ENCODE data around the gene KIAA2012.
"Not testable (repeated sequence)": the region's sequence is repeated elsewhere in the genome, so short reads cannot be mapped to it uniquely, and the experiment has no call there.

The KIAA2012 gene

GRCh38 chr2:202204855-202205254, 131.8 kb downstream of the KIAA2012 start:
- no peak for DNase-seq

DNA sequence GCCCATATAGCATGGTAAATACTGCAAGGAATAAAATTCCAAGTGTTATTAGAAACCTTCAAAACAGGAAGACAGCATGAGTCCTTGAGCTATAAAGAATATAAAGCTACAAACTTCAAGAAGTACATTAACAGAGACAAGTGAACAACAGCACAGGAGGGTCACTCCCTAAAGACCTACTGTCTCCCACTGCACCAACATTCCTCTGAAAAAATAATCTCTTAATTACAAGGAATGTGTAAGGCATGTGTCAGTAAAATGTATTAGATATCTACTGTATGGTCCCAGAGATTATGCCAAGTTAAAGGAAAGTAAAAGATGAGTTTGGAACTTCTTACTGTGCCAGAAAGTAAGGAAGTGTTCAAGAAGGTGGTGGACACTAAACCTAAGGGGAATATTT, 135.5 kb downstream of the KIAA2012 start:
- DNase-seq = no peak

- no peak for DNase-seq
Measured at GRCh38 chr2:202215179-202215578, 142.1 kb downstream of the KIAA2012 start.

DNA sequence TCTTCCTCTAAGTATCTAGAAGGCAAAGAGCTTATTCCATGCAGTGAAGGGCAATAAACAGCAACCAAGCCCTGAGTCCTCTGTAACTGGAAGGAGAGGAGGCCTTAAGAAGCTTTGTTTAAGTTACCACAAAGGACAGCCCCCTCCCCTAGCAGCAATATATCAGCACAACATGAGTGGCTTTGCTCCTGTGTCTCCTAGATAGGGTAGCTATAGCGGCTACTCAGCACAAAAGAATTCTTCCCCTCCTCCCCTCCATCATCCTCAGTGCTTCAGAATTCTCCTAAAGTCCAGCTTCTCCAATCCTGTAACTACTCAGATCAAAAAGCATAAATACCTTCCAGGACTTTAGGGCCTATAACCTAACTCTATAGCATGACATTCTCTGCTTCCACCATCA, 148.8 kb downstream of the KIAA2012 start:
- no peak for DNase-seq

DNA sequence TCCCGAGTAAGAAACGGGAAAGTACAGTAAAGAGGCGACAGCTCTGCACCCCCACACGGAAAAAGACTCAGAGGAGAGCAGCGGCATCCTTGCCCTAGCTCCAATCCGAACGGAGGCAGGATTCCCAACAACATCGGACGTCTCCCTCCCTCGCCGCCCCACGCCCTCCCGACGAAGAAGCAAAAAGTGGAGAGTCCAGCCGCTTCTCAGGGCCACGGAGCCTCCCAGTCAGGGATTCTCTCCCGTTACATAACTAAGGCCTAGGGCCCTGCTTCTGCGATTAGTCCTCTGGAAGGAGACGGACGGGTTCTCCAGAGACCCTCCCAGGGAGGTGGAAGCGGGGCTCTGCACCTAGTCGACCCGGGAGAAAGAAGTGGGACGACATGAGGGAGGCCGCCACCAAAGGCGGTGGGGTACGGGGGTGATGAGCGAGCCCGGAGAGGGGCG, 164.8 kb downstream of the KIAA2012 start:
- no peak for DNase-seq

- DNase-seq = peak; percentile 88
Measured at GRCh38 chr2:202238234-202239197, 165.5 kb downstream of the KIAA2012 start, which contains the start of gene SUMO1. SUMO1 (minus strand) TSS chr2:202238597; CDS start chr2:202238451, 146 bp downstream.

- DNase-seq = not testable (repeated sequence)
Measured at GRCh38 chr2:202247710-202248109, 174.7 kb downstream of the KIAA2012 start.

DNA sequence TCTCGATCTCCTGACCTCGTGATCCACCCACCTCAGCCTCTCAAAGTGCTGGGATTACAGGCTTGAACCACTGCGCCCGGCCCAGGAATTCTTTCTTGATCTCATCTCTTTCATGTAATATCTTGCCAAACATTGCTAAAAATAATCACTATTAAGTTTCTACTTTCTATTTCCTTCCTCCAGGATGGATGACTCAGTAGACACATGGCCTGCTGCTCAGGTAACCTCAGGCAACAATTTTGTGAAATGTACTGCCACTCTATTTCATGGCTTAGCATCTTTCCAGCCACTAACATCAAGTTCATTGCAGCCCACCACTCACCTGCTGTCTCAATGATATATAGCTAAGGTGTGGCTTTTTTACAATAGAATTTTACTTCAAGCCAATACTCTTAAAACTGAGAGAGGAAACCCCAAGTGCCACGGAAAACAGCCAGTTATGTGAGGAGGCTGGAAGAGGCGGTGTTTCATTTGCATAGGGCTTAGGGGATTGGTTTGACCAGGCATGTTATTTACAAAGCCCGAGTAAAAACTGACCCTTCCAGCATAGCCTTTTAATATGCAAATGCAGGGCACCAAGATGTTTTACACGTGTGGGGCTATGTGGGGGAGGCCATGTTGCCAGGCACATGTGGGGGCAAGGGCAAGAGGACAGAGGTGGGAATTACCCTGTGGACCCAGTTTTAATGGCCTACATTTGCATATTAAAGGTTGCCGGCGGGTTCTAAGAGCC, 176.6 kb downstream of the KIAA2012 start:
- DNase-seq = no peak

DNA sequence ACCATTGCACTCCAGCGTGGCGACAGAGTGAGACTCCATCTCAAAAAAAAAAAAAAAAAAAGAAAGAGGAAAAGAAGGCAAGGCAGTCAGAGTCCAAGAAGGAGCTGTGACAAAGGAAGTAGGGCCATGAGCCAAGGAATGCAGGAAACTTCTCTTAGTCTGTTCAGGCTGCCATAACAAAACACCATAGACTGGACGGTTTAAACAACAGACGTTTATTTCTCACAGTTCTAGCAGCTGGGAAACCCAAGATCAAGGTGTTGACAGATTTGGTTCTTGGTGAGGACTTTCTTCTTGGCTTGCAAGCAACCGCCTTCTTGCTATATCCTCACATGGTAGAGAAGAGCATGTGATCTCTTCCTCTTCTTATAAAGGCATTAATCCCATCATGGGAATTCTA, 178.4 kb downstream of the KIAA2012 start:
- DNase-seq = no peak
